HK-2 (cell line): ENCODE results near the gene AAK1.
"Not testable (repeated sequence)": the region's sequence is repeated elsewhere in the genome, so short reads cannot be mapped to it uniquely, and the experiment has no call there.

Source experiments
- DNase-seq: peaks from one replicate; pipeline ENCODE4 v3.0.0-alpha.2; 2018; ENCODE audit not compliant: unreplicated experiment

The AAK1 gene

DNA sequence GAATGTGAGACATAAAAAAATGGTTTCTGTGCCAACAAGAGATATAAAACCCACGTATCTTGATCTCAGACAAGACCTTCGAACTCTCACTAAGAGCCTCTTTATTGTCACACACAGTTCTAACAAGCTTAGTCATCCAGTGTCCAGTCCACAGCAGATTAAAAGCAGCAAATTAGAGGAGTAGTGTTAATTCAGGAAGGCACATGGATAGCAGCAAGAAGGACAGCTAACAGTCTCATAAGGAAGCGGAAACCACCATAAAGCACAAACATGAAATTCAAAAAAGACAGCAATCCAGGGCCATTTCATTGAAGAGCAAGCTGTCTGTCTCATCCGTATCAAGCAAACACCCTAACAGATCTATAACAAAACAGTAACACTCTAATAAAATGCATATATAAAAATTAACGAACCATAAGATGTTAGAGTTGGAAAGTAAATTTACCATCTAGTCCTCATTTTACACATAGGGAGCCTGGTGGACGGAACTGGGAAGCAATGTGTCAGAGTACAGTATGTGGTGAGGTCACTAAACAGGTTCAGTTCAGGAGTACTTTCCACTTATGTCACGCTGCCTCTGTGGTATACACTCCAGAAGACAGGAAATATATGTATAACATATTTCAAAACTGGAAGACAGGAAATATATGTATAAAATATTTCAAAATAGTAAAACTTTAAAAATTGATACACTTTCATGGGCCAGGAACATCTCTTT is 18.3 kb downstream of the AAK1 start:
- DNase-seq = no peak

- DNase-seq = no peak
Observed at GRCh38 chr2:69624611-69625010, 18.9 kb downstream of the AAK1 start.

GRCh38 chr2:69624131-69624530 is 19.4 kb downstream of the AAK1 start:
- no peak for DNase-seq

- no peak for DNase-seq
Observed at GRCh38 chr2:69623236-69623635, 20.3 kb downstream of the AAK1 start.

DNA sequence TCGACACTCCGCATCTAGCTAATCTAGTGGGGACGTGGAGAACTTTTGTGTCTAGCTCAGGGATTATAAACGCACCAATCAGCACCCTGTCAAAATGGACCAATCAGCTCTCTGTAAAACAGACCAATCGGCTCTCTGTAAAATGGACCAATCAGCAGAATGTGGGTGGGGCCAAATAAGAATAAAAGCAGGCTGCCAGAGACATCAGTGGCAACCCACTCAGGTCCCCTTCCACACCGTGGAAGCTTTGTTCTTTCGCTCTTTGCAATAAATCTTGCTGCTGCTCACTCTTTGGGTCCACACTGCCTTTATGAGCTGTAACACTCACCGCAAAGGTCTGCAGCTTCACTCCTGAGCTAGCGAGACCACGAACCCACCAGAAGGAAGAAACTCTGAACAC is 20.7 kb downstream of the AAK1 start:
- not testable (repeated sequence) for DNase-seq

GRCh38 chr2:69622017-69622540 is 21.5 kb downstream of the AAK1 start:
- DNase-seq = not testable (repeated sequence)

- no peak for DNase-seq
Observed at GRCh38 chr2:69621440-69621839, 22.1 kb downstream of the AAK1 start.

DNA sequence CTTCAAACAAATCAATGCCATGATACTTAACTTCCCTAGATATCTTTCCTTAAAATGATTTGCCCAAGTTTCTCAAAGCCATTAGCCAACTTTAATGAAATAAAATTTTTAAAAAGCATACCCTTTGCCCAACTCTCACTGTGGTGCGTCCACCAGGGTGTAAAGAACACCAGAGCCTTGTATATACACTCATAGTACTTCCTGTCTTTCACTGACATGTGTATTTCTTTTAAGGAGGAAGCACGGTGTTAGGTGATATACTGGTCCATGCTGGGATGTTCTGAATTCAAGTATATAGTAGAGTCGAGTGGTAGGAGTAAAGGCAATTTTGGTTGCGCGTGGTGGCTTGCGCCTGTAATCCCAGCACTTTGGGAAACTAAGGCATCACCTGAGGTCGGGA is 22.7 kb downstream of the AAK1 start:
- no peak for DNase-seq

DNA sequence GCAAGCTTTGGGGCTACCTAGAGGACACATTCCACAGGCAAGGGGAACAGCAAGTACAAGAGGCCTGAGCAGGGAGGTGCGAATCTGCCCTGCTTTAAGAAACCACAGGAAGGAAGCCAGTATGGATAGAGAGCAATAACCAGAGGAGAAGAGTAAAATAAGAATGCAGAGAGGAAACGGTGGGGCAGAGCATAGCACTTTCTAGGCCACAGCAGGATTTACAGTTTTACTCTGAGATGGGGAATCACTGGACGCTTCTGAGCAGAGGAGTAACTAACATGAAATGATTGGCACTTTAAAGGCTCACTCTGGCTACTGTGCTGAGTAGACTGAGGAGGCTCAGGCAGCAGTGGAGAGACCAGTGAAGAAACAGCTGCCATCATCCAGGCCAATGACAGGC is 23.8 kb downstream of the AAK1 start:
- no peak for DNase-seq

- DNase-seq = no peak
Observed at GRCh38 chr2:69618362-69618761, 25.2 kb downstream of the AAK1 start.

- DNase-seq = no peak
Observed at GRCh38 chr2:69617744-69618143, 25.8 kb downstream of the AAK1 start.

DNA sequence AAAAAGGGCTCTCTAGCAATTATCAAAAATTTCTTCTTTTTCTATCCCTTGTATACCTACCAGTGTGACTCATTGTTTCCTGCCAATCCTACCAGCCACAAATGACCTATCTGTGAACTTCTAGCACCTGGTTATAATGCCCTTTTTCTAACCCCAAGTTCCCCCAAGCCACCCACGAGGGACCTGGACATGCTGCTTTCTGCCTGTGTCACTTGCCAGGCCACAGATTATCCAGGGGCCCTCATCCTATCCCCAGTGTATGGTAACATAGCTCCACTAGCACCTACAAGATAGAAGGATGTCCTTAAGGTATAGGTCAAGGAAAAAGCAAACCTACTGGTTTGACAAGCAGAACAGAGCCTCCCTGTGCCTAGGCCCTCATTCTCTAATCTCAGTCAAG is 26.8 kb downstream of the AAK1 start:
- DNase-seq = no peak

- no peak for DNase-seq
Observed at GRCh38 chr2:69615969-69616368, 27.6 kb downstream of the AAK1 start.

DNA sequence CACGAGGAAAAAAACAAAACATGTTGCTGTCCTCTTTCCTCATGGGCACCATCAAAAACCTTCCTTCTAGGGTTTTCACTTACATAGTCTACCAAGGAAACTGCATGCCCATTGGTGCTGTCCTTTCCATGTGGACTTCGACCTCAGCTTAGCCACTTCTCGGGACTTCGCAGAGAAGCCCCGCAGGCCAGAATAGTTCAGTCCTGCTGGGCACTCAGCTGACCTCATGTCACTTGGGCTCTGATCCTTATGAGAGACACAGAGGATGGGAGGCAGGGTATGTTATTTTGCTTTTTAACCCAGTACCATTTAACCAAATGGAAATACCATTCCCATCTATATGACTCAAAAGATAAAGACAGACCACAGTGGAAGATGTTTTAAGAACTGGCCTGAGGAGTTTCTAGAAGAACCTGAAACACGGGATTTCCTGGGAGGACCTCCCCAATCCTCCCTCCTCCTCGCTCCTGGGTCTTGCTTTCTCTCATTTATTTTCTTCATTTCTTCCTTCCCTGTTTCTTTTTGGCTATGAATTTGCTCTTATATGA is 28.4 kb downstream of the AAK1 start:
- no peak for DNase-seq

GRCh38 chr2:69612707-69613106 is 30.8 kb downstream of the AAK1 start:
- no peak for DNase-seq

GRCh38 chr2:69612200-69612599 is 31.3 kb downstream of the AAK1 start:
- no peak for DNase-seq

DNA sequence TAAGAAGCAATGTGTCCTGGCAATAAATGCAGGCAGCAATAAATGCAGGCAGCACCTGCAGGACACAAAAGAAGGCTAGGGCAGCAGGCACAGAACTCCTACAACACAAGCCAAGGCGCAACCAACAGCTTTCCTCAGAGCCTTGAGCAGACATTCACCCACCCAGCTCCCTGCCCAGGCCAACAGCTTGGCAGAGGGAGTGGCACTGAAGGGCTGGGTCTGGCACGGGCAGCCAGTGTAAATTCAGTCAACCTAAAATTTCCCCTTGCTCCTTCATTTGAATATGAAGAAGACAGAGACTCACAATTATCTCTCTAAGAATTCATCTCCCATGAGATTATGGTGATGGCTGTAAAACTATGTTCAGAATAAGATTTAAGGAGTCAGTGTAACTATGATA is 35.4 kb downstream of the AAK1 start:
- DNase-seq = no peak

GRCh38 chr2:69606771-69607170 is 36.8 kb downstream of the AAK1 start:
- DNase-seq = not testable (repeated sequence)

GRCh38 chr2:69605284-69605683 is 38.3 kb downstream of the AAK1 start:
- no peak for DNase-seq

DNA sequence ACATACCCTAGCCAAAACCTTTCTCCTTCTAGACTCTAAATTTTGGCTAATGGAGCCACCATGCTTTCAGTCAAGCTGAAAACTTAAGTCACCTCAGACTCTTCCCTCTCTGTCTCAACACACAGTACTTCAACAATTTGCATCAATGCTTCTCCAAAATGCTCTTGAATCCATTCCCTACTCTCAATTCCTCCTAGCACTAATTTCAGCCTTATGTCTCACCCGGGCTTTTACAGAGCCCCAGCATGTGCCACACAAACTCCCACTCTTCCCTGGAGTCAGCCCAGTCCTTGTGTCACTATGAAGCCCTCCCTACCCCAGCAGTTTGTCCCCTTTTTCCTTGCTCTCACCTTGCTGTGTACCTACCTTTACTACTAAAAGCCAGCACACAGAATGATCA is 38.7 kb downstream of the AAK1 start:
- no peak for DNase-seq

DNA sequence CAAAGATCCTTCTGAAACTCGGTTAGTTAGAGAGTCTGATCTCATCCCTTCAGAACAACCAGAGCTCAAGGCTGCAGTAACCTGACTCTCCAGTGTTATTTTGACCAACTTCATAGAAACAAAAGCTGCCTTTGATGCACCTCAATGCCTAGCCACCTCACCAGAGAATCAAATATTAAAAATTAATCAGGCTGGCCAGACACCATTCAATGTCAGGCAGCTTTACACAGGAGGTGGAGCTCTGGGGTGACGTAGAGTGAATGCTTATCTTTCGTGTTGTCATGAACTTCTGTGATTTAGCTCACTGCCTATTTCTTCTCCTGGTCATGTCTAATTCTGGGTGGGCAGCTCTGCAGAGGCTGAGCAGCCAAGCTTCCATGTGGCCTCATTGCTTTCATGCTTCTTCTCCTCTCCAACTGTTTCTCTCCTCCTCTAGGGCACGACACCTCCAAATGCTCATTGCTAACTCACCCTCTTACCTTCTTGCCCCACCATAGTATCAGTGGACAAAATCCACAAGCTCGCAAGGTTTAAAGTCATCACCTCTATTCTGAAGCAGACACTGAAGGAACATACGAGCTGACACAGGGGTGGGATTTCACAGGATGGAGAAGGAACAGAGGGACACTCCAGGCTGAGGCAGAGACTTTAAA is 39.4 kb downstream of the AAK1 start:
- no peak for DNase-seq

DNA sequence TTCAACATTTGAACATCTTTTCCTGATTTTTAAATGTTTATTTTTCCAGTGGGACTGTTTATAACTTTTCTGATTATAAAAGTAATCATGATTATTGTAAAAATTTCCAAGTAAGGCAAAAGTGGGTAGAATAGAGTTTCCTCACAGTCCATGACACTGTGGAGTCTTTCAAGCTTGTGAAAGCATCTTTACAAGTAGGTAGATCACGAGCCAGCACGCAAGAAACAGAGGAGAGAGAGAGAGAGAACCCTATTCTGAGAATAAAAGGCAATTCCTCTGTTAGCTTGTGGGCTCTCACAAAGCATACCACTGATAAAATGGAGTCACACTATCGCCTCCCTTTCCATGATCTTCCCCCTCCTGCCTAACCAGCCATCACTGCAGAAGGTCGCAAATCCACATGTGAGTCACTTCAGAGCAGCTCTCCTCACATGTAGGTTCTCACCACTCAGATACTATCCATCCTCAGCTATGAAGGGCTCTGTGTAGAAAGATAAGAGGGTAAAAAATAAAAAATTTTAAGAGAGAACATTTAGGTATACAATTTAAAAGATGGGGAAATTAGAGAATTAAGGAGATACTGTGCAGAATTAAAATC is 40.3 kb downstream of the AAK1 start:
- DNase-seq = no peak

DNA sequence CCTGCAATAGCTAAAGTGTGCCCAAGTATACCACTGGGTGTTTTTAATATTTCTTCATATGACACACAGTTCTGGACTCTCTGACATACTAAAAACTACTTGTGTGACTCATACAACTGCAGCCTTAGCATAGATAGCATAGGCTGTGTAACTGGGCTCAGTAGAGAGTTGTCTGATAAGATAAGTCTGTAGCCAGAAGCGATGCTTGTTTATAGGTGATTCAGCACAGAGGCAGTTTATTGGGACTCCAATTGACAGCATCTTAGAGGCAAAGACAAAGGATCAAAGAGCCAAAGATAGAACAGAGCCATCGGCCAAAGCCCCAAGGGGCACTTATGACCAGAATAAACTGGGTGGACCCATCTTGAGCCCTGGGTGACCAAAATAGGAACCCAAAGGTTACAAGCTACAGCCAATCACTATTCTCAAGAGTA is 42.3 kb downstream of the AAK1 start:
- no peak for DNase-seq
